Activated gamma-delta T cell treated with anti-CD3 and anti-CD28 coated beads, Interleukin-2, amount 50 U/mL, for 16 hours (primary cell): ENCODE results near the gene PCED1A.

Experiments used
- DNase-seq: peaks from one replicate; pipeline ENCODE4 v3.0.0-alpha.2; 2020; ENCODE audit warnings: low read depth

Gene PCED1A

GRCh38 chr20:2804041-2804828 lies 36.2 kb downstream of the PCED1A start:
- DNase-seq = no peak

GRCh38 chr20:2801286-2801728 lies 39.1 kb downstream of the PCED1A start:
- DNase-seq = no peak

GRCh38 chr20:2800521-2801285 lies 39.8 kb downstream of the PCED1A start, which contains the start of gene CPXM1:
Gene CPXM1 (minus strand): TSS chr20:2800627. CDS start chr20:2800572, 55 bp downstream.
- no peak for DNase-seq

- DNase-seq = no peak
These were observed 40.6 kb downstream of the PCED1A start for GRCh38 chr20:2799688-2800520.

GRCh38 chr20:2799271-2799670 lies 41.2 kb downstream of the PCED1A start:
- no peak for DNase-seq

GRCh38 chr20:2798814-2799213 lies 41.6 kb downstream of the PCED1A start:
- DNase-seq = no peak

- DNase-seq = no peak
These were observed 42.2 kb downstream of the PCED1A start for GRCh38 chr20:2798095-2798805.

GRCh38 chr20:2797136-2797983 lies 43.1 kb downstream of the PCED1A start:
- no peak for DNase-seq

- no peak for DNase-seq
These were observed 44.3 kb downstream of the PCED1A start for GRCh38 chr20:2796011-2796660.

GRCh38 chr20:2795451-2795850 lies 45.0 kb downstream of the PCED1A start:
- DNase-seq = no peak

GRCh38 chr20:2794866-2795447 lies 45.5 kb downstream of the PCED1A start:
- no peak for DNase-seq

GRCh38 chr20:2794202-2794748 lies 46.2 kb downstream of the PCED1A start:
- no peak for DNase-seq

GRCh38 chr20:2793471-2793870 lies 47.0 kb downstream of the PCED1A start:
- no peak for DNase-seq
